ENCODE data around the gene CCN6.

DNA sequence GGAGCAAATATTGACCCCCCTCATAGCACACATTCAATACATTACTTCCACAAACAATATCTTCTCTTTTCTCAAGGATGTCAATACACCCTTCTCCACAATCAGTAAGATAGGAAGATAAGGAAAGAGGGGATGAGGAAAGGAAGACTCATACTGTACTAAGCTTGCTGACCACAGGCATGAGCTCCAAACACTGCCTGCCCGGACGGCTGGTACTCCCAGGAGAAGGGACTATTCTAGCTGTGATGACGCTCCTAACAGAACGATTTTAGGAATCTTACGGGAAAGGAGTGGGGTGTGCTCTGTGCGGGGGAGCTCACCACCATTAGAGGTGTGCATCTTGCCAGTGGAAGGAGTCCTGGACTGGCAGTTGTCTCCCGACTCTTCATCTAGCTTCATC, 3.9 kb upstream of the CCN6 start:
- TF ChIP-seq, protein P1, sequence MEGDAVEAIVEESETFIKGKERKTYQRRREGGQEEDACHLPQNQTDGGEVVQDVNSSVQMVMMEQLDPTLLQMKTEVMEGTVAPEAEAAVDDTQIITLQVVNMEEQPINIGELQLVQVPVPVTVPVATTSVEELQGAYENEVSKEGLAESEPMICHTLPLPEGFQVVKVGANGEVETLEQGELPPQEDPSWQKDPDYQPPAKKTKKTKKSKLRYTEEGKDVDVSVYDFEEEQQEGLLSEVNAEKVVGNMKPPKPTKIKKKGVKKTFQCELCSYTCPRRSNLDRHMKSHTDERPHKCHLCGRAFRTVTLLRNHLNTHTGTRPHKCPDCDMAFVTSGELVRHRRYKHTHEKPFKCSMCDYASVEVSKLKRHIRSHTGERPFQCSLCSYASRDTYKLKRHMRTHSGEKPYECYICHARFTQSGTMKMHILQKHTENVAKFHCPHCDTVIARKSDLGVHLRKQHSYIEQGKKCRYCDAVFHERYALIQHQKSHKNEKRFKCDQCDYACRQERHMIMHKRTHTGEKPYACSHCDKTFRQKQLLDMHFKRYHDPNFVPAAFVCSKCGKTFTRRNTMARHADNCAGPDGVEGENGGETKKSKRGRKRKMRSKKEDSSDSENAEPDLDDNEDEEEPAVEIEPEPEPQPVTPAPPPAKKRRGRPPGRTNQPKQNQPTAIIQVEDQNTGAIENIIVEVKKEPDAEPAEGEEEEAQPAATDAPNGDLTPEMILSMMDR (IDR thresholded peaks at IDR 0.05): no peak
- TF ChIP-seq POLR2AphosphoS5 (IDR thresholded peaks at IDR 0.05) (no peak), POLR2A (IDR thresholded peaks at IDR 0.05) (no peak)
